Ammon's horn (tissue), 1 donor: Measurements from ENCODE around the gene SETBP1.
"Not testable (repeated sequence)": the region's sequence is repeated elsewhere in the genome, so short reads cannot be mapped to it uniquely, and the experiment has no call there.

Source experiments
- DNase-seq: peaks from one replicate; pipeline ENCODE4 v3.0.0-alpha.2; 2016; ENCODE audit warnings: low spot score

Gene SETBP1

GRCh38 chr18:44704135-44704789, 23.6 kb downstream of the SETBP1 start:
- no peak for DNase-seq

GRCh38 chr18:44705075-44705675, 24.5 kb downstream of the SETBP1 start:
- DNase-seq, result no peak

- DNase-seq, result no peak
These were observed 27.9 kb downstream of the SETBP1 start for GRCh38 chr18:44708451-44709083.

- DNase-seq, result peak; percentile 51
These were observed 28.8 kb downstream of the SETBP1 start for GRCh38 chr18:44709307-44710126.

GRCh38 chr18:44710931-44711330, 30.2 kb downstream of the SETBP1 start:
- DNase-seq, result no peak

- DNase-seq, result no peak
These were observed 31.3 kb downstream of the SETBP1 start for GRCh38 chr18:44712025-44712424.

GRCh38 chr18:44713435-44713834, 32.7 kb downstream of the SETBP1 start:
- DNase-seq, result no peak

GRCh38 chr18:44714376-44714775, 33.7 kb downstream of the SETBP1 start:
- DNase-seq, result no peak

- DNase-seq, result no peak
These were observed 34.6 kb downstream of the SETBP1 start for GRCh38 chr18:44715245-44715644.

- peak; percentile 20 for DNase-seq
These were observed 35.2 kb downstream of the SETBP1 start for GRCh38 chr18:44715842-44716241.

GRCh38 chr18:44716697-44717163, 36.0 kb downstream of the SETBP1 start:
- DNase-seq, result no peak

GRCh38 chr18:44719519-44720060, 38.9 kb downstream of the SETBP1 start:
- no peak for DNase-seq

- DNase-seq, result not testable (repeated sequence)
These were observed 41.1 kb downstream of the SETBP1 start for GRCh38 chr18:44721748-44722147.

- DNase-seq, result no peak
These were observed 42.7 kb downstream of the SETBP1 start for GRCh38 chr18:44723411-44723810.

- DNase-seq, result no peak
These were observed 43.6 kb downstream of the SETBP1 start for GRCh38 chr18:44724105-44724778.

GRCh38 chr18:44725300-44726058, 44.8 kb downstream of the SETBP1 start:
- no peak for DNase-seq

GRCh38 chr18:44726059-44726421, 45.4 kb downstream of the SETBP1 start:
- DNase-seq, result no peak

GRCh38 chr18:44727291-44727690, 46.6 kb downstream of the SETBP1 start:
- no peak for DNase-seq

- no peak for DNase-seq
These were observed 49.0 kb downstream of the SETBP1 start for GRCh38 chr18:44729631-44730101.

- DNase-seq, result no peak
These were observed 50.3 kb downstream of the SETBP1 start for GRCh38 chr18:44730803-44731529.
